Ovary (tissue), 3 donors: ENCODE measurements around the gene RASAL2.

Experiments
- CTCF ChIP-seq, 3 donors: fragments of 450-650 bp in 2 of 3; fragments of 200-600 bp in 1 of 3; IDR thresholded peaks; one replicate each; pipeline versions ENCODE4 v1.5.1 to v1.8.0; 2016 to 2022; ENCODE audit warnings: antibody characterized with exemption in 3 of 3, mild to moderate bottlenecking in 1 of 3
- EP300 ChIP-seq: sonication (generic); formaldehyde crosslinking; IDR thresholded peaks from one replicate; pipeline ENCODE4 v1.6.1; 2017; ENCODE audit warnings: antibody characterized with exemption
- donor health status: DM: no; HTN: no; CAD: no.

GRCh38 chr1:178118524-178118923 is 24.6 kb downstream of the RASAL2 start:
- TF ChIP-seq CTCF (IDR thresholded peaks at IDR 0.05) (no peak), EP300 (no peak)
